Jurkat, Clone E6-1 (cell line): Measurements from ENCODE around the gene RXFP4.

Source experiments
- DNase-seq: peaks from one replicate; pipeline ENCODE4 v3.0.0-alpha.2; 2011; ENCODE audit warnings: low read depth, low spot score
- H3K4me3 ChIP-seq: 2 replicates; pipeline ENCODE4 v1.5.1; 2011; ENCODE audit warnings: mild to moderate bottlenecking, low read length, control low read depth, moderate library complexity

RXFP4 gene

GRCh38 chr1:155990005-155990739 lies 48.7 kb downstream of the RXFP4 start:
- DNase-seq: no peak
- H3K4me3 ChIP-seq: no peak overlapping the region
